GM18907 (cell line): ENCODE measurements around the gene FAM89B.
"Not testable (repeated sequence)": the region's sequence is repeated elsewhere in the genome, so short reads cannot be mapped to it uniquely, and the experiment has no call there.

ENCODE experiments used
- ATAC-seq: cut with Tn5 transposase; IDR thresholded peaks from one replicate; pipeline ENCODE4 v1.9.1; 2021; ENCODE audit warnings: mild to moderate bottlenecking, moderate library complexity; ENCODE audit not compliant: unreplicated experiment

Gene FAM89B

DNA sequence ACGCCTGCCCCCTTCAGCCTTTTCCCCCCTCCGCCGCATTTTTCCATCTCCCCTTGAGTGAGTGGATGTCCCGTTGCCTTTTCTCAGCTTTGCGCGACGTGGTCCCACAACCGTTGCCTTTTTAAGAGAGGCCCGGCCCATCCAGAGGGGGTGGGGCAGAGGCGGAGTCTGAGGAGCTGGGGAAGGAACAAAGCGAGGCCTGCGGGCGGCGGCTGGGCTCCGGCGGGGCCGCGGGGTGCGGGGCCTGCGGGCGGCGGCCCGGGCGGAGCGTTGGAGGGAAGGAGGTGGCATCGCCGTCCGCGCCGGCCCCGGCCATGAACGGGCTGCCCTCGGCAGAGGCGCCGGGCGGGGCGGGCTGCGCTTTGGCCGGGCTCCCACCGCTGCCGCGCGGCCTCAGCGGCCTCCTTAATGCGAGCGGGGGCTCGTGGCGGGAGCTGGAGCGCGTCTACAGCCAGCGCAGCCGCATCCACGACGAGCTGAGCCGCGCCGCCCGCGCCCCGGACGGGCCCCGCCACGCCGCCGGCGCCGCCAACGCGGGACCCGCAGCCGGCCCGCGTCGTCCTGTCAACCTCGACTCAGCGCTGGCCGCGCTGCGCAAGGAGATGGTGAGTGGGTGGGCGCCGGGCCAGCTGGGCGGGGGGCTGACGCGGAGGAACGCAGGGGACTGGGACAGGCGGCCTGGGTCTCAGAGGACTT lies at the start of gene FAM89B:
TSS of gene FAM89B (plus strand) at position 183 of the 696 bp plus-strand sequence. CDS start at position 315, 132 bp downstream.
- ATAC-seq = no peak

DNA sequence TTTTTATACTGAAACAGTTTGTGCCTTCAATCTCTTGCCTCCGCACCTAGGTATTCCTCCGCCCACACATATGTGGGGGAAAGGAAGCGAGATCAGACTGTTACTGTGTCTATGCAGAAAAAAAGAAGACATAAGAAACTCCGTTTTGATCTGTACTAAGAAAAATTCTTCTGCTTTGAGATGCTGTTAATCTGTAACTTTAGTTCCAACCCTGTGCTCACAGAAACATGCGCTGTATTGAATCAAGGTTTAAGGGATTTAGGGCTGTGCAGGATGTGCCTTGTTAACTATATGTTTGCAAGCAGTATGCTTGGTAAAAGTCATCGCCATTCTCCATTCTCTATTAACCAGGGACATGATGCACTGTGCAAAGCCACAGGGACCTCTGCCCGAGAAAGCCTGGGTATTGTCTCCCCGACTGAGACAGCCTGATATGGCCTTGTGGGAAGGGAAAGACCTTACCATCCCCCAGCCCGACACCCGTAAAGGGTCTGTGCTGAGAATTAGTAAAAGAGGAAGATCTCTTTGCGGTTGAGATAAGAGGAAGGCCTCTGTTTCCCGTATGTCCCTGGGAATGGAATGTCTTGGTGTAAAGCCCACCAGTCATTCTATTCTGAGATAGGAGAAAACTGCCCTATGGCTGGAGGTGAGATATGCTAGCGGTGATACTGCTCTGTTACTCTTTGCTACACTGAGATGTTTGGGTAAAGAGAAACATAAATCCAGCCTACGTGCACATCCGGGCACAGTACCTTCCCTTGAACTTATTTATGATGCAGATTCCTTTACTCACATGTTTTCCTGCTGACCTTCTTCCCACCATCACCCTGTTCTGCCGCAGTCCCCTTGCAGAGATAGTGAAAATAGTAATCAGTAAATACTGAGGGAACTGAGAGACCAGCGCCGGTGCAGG lies 49.4 kb upstream of the FAM89B start:
- ATAC-seq = not testable (repeated sequence)

- not testable (repeated sequence) for ATAC-seq
Observed at GRCh38 chr11:65523631-65523968, 48.7 kb upstream of the FAM89B start.

DNA sequence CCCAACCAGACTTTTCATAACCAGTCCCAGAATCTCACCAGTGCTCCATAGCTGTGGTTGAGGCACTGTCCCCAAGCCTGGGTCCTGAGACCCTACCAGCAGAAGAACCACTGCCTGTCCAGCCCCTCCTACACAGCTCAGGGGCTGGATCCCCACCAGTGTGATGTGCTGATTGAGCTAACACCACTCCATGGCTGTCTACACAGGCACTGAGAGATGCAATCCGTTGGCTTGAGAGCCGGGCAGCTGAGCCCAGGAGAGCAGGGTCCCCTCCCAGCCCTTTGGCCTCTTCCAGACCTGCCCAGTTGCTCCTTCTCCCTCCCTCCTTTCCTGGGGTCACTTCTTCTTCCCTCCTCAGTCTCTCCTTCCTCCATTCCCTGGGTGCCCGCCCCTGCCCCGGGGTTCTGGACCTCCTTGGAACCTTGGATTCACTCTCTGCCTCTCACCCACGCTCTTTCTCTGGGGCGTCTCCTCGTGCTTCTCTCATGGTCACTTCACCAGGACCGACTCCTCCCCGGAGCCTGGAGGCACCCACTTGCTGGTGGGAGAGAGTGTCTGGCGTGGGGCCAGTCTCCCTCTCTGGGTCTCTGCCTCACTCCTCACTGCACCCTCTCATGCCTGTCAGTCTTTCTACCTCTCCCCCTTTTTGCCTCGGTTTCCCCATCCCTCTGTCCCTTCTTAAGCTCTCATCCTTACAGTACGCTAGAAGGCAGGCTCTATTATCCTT lies 48.2 kb upstream of the FAM89B start:
- ATAC-seq = no peak

GRCh38 chr11:65524741-65525545 lies 47.4 kb upstream of the FAM89B start, which contains the start of gene SCYL1:
Gene SCYL1, plus strand, starts transcription at chr11:65525083. Its CDS starts 71 bp downstream, at chr11:65525154.
- ATAC-seq = peak; percentile 53

GRCh38 chr11:65525546-65526480 lies 46.5 kb upstream of the FAM89B start:
- no peak for ATAC-seq

GRCh38 chr11:65526744-65527143 lies 45.6 kb upstream of the FAM89B start:
- no peak for ATAC-seq

DNA sequence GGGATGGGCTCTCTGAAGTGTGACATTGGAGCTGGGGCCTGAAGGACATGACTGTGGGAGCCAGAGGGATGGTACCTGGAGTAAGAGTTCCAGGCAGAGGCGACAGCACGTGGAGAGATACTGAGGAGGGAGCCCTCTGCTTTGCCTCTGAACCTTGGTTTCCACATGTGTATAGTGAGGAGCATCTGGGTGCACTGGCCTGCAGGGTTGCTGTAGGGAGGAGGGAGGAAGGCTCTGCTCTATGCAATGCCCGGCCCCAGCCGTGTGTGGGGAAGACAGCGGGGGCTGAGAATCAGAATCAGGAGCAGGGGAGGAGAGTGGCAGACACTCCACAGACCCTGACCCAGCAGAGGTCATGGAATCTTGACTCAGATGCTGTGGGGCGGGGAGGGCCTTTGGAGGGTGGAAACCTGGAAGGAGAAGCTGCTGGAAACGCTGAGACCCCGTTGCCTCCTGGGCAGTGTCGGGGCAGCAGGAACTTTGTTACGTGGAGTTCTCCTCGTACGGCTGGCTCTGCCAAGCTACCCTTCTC lies 43.5 kb upstream of the FAM89B start:
- ATAC-seq = no peak

- ATAC-seq = no peak
Observed at GRCh38 chr11:65529475-65530156, 42.7 kb upstream of the FAM89B start.

GRCh38 chr11:65530157-65530496 lies 42.2 kb upstream of the FAM89B start:
- ATAC-seq = no peak

DNA sequence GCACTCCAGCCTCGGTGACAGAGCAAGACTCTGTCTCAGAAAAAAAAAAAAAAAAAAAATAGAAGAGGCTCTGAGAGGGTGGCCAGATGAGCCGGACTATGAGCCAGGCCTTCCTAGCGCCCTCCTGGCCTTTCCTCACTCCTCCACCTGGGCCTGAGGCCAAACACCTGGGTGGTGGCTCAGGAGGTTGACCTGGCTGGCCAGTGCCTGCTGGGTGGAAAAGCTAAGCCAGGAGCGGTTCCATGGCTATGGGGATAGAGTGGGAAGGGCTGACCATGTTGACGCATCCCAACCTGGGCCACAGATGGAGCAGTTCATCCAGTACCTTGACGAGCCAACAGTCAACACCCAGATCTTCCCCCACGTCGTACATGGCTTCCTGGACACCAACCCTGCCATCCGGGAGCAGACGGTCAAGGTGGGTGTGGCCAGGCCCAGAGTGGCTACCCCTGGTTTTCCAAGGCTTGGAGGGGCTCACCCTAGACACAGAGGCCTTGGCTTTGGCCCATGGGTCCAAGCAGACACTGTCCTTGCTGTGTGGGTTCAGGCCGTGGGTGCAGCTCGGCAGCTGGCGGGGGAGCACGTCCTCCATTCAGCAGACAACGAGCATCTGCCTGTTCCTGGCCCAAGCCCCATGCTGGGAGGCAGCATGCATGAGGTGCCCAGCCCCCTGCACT lies 39.8 kb upstream of the FAM89B start:
- no peak for ATAC-seq

GRCh38 chr11:65535102-65535501 lies 37.2 kb upstream of the FAM89B start:
- ATAC-seq = no peak

DNA sequence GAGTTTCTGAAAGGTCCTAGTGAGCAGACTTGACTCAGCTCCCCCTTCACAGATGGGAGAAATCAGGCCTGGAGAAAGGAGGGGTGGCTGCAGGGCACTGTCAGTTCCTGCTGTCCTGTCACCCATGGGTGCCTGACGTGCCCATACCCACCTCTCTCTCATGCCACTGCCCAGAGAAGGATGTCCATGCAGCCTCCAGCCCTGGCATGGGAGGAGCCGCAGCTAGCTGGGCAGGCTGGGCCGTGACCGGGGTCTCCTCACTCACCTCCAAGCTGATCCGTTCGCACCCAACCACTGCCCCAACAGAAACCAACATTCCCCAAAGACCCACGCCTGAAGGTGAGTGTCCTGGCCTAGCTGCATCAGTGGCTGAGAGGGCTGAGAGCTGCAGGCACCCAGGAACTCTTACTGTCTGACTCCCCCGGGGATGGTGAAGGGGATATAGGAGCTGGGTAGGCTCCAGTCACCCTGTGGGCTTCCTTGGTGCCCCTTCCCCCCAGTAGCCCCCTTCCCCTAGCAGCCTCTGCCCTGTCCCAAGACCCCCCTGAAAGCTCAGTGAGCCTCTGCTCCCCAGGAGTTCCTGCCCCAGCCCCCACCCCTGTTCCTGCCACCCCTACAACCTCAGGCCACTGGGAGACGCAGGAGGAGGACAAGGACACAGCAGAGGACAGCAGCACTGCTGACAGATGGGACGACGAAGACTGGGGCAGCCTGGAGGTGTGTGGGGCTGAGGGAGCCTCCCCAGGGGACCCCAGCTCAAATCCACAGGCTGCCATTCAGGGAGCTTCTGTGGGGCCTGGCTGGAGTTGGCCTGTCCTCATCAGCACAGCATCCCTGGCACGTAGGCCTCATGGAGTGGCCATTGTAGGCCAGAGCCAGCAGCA lies 35.7 kb upstream of the FAM89B start:
- no peak for ATAC-seq

DNA sequence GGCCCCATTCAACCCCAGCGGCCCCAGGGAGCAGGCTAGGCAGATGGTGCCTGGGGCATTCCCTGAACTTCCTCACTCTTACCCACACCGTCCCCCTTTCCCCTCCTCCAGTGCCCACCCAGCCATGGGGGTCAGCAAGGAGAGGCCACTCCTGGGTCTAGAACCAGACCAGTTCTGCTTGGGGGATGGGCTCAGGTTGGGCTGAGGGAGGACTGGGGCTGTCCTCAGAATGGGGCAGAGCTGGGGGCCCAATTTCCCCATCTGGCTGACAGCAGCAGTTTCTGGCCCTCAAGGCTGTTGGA lies 35.1 kb upstream of the FAM89B start:
- ATAC-seq = no peak

GRCh38 chr11:65537620-65538231 lies 34.6 kb upstream of the FAM89B start:
- ATAC-seq = no peak

DNA sequence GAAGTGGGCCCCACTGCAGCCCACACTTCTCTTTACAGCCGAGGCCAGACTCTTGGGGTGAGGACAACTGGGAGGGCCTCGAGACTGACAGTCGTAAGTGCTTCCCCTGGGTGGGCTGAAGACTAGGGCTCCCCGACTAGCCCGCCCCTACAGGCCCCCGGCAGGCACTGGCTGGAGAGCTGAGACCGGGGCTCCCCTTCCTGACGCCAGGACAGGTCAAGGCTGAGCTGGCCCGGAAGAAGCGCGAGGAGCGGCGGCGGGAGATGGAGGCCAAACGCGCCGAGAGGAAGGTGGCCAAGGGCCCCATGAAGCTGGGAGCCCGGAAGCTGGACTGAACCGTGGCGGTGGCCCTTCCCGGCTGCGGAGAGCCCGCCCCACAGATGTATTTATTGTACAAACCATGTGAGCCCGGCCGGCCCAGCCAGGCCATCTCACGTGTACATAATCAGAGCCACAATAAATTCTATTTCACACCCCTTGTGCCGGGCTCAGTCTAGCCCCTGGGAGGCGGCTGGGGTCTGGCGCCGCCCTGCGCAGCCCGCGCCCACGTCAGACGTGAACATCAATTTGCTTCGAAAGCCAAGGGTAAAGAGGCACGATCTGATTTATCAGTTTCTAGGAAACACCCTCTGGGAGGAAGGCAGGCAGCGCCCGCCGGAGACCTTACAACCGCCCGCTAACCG lies 34.0 kb upstream of the FAM89B start:
- no peak for ATAC-seq
